Epithelial cell of esophagus (primary cell): ENCODE results near the gene ASMT.

Experiments
- DNase-seq: peaks from one replicate; pipeline ENCODE4 v3.0.0; 2010; ENCODE audit warnings: low read depth
- H3K4me3 ChIP-seq: 2 replicates; pipeline ENCODE4 v1.5.1; 2011; ENCODE audit warnings: mild to moderate bottlenecking, low read length, control low read depth
- CTCF ChIP-seq: IDR thresholded peaks from 2 replicates; pipeline ENCODE4 v1.5.1; 2011; ENCODE audit warnings: low read depth, mild to moderate bottlenecking, low read length, control low read depth, inconsistent platforms; ENCODE audit not compliant: insufficient read depth; ENCODE audit errors: missing control alignments

Gene ASMT

GRCh38 chrX:1657367-1658070 lies 42.7 kb downstream of the ASMT start:
- peak; percentile 2 for TF ChIP-seq CTCF
- peak overlapping the region; percentile 13 for H3K4me3 ChIP-seq
- DNase-seq: peak; percentile 65

DNA sequence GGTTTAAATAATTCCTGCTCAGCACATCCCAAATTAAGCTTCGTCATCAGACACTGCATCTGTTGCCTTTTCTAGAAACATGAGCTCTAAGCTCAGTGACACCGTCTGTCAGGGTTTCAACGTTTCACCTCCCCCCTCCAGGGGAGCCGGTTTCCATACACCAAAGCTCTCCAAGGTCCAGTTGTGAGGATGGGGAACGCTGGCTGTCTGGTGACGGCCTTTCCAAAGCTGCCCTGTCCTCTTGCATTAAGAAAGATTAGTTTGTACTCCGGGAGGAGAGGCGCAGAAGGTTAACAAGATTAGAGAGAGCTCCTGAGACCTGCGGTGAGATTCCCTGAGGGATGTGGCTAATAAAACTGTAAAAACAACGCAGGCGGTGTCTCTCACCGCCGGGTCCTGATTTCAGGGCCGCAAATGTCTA lies 43.2 kb downstream of the ASMT start:
- no peak for TF ChIP-seq CTCF
- peak overlapping the region; percentile 13 for H3K4me3 ChIP-seq
- no peak for DNase-seq

DNA sequence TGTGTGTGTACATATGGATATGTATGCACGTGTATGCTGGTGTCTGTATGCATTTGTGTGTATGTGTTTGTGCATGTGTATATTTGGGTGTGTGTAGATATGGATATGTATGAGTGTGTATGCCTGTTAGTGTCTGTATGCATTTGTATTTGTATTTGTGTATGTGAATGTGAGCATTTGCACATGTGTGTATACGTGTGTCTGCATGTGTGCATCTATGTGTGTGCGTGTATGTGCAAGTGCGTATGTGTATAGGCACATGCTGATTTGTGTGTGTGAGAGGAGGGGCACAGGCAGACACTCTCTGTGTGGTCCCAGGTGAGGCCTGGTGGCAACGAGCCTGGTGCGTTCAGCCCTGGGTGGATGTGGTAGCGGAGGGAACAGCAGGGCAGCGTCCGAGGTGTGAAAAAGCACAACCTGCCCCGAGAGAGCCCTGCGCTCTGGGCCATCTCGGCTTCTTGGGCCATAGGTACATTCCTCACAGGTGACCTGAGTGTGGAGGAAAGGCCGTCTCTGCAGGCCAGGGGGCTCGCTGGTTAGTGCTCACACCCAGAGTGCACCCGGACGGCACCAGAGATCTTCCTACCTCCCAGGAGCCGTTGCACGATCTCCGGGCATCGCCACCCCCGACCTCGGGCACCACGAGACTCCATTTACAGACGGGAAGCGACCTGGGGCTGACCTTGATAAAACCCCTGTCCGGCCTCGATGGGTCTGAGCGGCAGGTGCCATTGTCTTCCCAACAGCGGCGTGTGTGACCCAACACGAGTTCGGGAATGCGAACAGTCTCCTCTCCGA lies 45.0 kb downstream of the ASMT start:
- TF ChIP-seq CTCF: no peak
- no peak overlapping the region for H3K4me3 ChIP-seq
- DNase-seq: no peak

GRCh38 chrX:1661048-1661921 lies 46.4 kb downstream of the ASMT start:
- H3K4me3 ChIP-seq: no peak overlapping the region
- TF ChIP-seq CTCF: no peak
- DNase-seq: no peak

GRCh38 chrX:1661922-1662221 lies 47.0 kb downstream of the ASMT start:
- no peak for DNase-seq
- no peak for TF ChIP-seq CTCF
- H3K4me3 ChIP-seq: no peak overlapping the region

GRCh38 chrX:1667566-1667965 lies 52.7 kb downstream of the ASMT start:
- H3K4me3 ChIP-seq: no peak overlapping the region
- no peak for DNase-seq
- TF ChIP-seq CTCF: no peak
